ENCODE results near the gene PRTN3.
"Not testable (repeated sequence)": the region's sequence is repeated elsewhere in the genome, so short reads cannot be mapped to it uniquely, and the experiment has no call there.

Gene PRTN3

DNA sequence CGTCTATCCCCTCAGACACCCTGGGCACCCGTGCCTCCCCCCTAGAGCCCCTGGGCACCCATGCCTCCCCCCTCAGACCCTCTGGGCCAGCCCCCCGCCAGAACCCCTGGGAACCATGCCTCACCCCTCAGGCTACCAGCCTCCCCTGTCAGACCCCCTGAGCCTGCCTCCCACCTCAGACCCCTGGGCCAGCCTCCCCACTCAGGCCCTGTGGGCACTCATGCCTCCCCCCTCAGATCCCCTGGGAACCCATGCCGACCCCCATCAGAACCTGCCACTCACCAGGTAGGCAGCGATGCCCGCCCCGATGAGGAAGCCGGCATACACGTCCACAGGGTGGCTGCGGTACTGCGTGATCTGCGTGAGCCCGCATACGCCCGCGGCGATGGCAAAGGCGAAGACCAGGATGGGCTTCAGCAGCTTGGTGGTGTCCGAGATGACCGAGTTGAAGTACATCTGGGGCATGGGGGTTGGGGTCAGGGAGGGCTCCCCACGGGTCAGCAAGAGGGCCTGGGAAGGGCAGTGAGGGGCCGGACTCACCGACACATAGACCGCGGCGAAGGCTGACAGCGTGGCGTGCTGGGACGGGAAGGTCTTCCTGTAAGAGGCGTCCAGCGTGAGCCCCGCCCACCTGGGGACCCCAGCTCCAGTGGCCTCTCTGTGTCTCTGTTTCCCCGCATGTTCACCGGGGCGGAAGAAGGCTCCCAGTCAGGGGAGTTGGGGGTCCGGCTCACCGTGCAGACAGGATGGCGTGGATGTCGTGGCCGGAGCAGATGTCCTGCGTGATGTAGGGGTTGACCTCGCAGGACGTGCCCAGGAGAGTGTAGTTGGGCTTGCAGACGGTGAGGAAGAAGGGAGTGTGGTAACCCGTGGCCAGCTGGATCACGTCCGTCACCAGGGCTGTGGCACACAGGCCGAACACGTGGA is 26.4 kb upstream of the PRTN3 start:
- no peak for TF ChIP-seq ZFX (IDR thresholded peaks at IDR 0.05)
- TF ChIP-seq, protein P1, sequence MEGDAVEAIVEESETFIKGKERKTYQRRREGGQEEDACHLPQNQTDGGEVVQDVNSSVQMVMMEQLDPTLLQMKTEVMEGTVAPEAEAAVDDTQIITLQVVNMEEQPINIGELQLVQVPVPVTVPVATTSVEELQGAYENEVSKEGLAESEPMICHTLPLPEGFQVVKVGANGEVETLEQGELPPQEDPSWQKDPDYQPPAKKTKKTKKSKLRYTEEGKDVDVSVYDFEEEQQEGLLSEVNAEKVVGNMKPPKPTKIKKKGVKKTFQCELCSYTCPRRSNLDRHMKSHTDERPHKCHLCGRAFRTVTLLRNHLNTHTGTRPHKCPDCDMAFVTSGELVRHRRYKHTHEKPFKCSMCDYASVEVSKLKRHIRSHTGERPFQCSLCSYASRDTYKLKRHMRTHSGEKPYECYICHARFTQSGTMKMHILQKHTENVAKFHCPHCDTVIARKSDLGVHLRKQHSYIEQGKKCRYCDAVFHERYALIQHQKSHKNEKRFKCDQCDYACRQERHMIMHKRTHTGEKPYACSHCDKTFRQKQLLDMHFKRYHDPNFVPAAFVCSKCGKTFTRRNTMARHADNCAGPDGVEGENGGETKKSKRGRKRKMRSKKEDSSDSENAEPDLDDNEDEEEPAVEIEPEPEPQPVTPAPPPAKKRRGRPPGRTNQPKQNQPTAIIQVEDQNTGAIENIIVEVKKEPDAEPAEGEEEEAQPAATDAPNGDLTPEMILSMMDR (conservative IDR thresholded peaks at IDR 0.05), result no peak
- H3K27ac ChIP-seq, result no peak overlapping the region

DNA sequence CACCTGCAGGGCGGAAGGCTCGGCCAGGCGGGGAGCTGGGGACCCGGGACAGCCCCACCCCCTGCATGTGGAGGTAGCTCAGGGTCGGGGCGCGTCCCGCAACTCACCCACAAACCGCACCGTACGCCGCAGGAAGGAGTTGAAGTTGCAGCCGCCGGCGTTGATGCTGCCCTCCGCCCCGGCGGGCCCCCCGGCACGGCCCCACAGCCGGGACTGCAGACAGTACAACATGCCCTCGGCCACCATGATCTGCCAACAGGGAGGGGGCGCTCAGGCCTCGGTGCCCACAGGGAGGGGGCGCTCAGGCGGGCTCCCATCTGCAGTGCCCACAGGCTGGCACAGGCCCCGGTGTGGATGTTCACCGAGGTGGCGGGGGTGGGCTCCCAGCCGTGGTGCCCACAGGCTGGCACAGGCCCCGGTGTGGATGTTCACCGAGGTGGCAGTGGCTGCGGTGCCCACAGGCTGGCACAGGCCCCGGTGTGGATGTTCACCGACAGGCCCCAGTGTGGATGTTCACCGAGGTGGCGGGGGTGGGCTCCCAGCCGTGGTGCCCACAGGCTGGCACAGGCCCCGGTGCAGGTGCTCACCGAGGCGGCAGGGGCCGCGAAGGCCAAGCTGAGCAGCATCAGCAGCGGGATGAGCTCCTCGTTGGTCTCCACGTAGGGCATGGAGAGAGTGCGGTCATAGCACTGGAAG is 25.6 kb upstream of the PRTN3 start:
- no peak overlapping the region for H3K27ac ChIP-seq
- TF ChIP-seq, protein P1 (conservative IDR thresholded peaks at IDR 0.05), result no peak
- TF ChIP-seq ZFX (IDR thresholded peaks at IDR 0.05), result no peak

DNA sequence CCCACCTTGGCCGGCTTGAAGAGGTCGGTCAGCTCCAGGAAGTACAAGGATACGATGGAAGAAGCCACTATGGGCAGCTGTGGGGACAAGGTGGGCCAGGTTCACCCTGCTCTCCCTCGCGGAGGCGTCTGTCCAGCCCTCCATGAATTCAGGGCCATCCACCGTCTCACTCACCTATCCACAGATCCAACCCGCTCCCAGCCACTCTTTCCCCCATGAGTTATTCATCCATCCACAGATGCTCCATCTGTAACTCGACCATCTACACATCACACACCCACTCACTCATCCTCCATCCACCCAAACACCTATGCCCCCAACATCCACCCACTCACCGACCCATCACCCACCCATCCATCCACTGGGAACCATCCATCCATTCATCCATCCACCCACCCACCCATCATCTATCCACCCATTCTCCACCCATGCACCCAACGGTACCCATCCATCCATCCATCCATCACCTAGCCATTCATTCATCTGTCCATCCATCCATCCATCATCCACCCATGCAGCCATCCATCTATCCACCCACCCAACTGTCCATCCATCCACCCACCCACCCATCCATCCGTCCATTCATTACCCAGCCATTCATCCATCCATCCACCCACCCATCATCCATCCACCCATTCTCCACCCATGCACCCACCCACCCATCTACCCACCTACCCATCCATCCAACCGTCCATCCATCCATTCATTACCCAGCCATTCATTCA is 24.9 kb upstream of the PRTN3 start:
- H3K27ac ChIP-seq, result no peak overlapping the region
- no peak for TF ChIP-seq ZFX (IDR thresholded peaks at IDR 0.05)
- TF ChIP-seq, protein P1 (conservative IDR thresholded peaks at IDR 0.05), result no peak

DNA sequence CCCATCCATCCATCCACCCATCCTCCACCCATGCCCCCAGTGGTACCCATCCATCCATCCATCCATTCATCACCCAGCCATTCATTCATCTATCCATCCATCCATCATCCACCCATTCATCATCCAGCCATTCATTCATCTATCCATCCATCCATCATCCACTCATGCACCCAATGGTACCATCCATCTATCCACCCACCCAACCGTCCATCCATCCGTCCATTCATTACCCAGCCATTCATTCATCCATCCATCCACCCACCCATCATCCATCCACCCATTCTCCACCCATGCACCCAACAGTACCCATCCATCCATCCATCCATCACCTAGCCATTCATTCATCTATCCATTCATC is 24.3 kb upstream of the PRTN3 start:
- TF ChIP-seq, protein P1 (conservative IDR thresholded peaks at IDR 0.05), result no peak
- TF ChIP-seq ZFX (IDR thresholded peaks at IDR 0.05), result no peak
- H3K27ac ChIP-seq, result no peak overlapping the region

DNA sequence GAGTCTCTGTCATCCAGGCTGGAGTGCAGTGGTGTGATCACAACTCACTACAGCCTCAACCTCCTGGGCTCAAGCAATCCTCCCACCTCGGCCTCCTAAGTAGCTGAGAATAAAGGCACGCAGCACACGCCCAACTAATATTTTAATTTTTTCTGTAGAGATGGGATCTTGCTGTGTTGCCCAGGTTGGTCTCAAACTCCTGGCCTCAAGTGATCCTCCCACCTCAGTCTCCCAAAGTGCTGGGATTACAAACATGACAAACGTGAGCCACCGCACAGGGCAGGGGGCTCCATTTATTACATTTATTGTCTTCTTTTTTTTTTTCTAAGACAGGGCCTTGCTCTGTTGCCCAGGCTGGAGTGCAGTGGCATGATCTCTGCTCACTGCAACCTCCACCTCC is 20.6 kb upstream of the PRTN3 start:
- not testable (repeated sequence) for H3K27ac ChIP-seq

DNA sequence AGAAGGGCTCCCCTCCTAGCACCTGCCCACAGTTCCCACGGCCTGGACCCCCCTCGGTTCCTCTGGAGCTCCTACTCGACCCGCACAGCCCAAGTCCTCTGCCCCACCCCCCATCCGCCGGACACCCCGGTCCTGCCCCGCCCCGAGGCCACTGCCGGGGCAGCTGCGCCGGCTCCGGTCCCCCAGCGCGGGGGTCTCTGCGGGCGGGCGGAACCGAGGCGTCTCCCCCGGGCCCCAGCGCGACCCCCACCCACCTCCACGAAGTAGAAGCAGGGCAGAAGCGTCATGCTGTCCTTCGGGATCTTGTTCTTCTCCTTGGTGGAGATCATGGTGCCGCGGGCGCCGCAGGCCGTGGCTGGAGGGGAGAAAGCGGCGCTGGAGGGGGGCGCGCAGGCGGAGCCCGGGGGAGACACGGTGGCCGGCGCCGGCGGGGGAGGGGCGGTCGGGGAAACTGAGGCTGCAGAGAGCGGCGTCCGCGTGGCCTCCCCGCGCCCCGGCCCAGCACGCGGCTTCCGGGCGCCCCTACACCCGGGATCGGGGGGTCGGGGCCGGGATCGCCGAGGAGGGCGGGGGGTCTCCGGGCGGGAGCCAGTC is 19.5 kb upstream of the PRTN3 start:
- H3K27ac ChIP-seq, result no peak overlapping the region
- TF ChIP-seq, protein P1 (conservative IDR thresholded peaks at IDR 0.05), result no peak
- TF ChIP-seq ZFX (IDR thresholded peaks at IDR 0.05), result no peak

DNA sequence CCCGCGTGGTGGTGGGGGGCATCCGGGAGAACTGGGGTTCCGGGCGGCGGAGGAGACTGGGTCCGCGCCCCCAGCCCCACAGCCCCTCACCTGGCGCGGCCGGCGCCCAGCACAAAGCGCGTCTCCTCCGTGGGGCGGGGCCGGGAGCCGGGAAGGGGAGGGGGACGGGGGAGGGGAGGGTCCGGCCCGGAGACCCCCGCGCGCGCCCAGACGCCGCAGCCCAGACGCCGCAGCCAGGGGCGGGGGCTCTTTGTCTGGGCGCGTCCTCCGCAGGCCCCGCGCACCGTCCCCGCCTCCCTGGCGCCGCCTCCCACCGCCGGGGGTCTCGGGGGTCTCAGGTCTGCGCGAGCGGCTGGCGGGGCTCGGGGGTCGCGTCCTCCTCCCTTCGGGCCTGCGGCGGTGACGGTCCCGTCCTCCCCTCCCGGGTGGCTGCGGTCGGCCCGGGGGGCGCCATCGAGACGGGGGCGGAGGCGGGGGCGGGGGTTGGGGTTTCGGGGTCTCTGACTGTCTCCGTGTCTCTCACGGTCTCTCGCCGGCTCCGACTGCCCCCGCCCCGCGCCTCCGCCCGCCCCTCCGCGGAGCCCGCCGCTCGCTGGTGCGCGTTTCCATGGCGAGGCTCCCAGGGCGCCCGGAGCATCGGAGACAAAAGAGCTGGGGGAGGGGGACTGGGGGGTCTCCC is 18.8 kb upstream of the PRTN3 start, which contains the start of gene PLPPR3:
TSS of gene PLPPR3 (minus strand) at position 131 of the 679 bp plus-strand sequence. CDS start 396 bp downstream, outside the sequence.
- no peak for TF ChIP-seq ZFX (IDR thresholded peaks at IDR 0.05)
- TF ChIP-seq, protein P1 (conservative IDR thresholded peaks at IDR 0.05), result no peak
- no peak within 1 kb of the TSS for H3K27ac ChIP-seq

Data from C4-2B (cell line).